ENCODE measurements around the gene IMMP2L. TPM values are rescaled to one million over a fixed set of nuclear protein-coding genes. Genes with fewer than 3 reads are reported as not detected.
"Not testable (repeated sequence)": the region's sequence is repeated elsewhere in the genome, so short reads cannot be mapped to it uniquely, and the experiment has no call there.

IMMP2L gene
- polyA plus RNA-seq, 4 donors: 10.5 to 20.1 (median 14.1) TPM

- no peaks in the 10 kb centered on the region for H3K27me3 ChIP-seq (ENCODE audit: control insufficient read depth in 3 of 3, insufficient read depth in 3 of 3, low read length in 3 of 3)
- H3K27ac ChIP-seq (ENCODE audit: low read depth in 1 of 3, low read length in 2 of 3): no peak overlapping the region
- peaks cover 0 to 5% of the 10 kb centered on the region in 2 donors for H3K9me3 ChIP-seq (ENCODE audit: control insufficient read depth in 2 of 2, insufficient read depth in 1 of 2, low read depth in 1 of 2, low read length in 1 of 2)
- WGBS, 3 donors: 88 to 93% (median 91%) methylated on average over 3 of the region's 3 CpGs
- no peak for DNase-seq
- FAIRE-seq: no peak
- H3K4me3 ChIP-seq (ENCODE audit: low read depth in 1 of 3, low read length in 3 of 3): no peak overlapping the region
- peaks cover 0 to 3% (median 0%) of the 10 kb centered on the region in 3 donors for H3K36me3 ChIP-seq (ENCODE audit: control insufficient read depth in 3 of 3, insufficient read depth in 2 of 3, low read depth in 1 of 3, low read length in 3 of 3)
- peaks cover 0 to 2% (median 0%) of the 10 kb centered on the region in 3 donors for H3K4me1 ChIP-seq (ENCODE audit: control insufficient read depth in 3 of 3, insufficient read depth in 2 of 3, low read depth in 1 of 3, low read length in 2 of 3)
Observed at GRCh38 chr7:111510584-111511378, 51.5 kb downstream of the IMMP2L start.

GRCh38 chr7:111510062-111510461 lies 52.2 kb downstream of the IMMP2L start:
- Histone ChIP-seq H3K4me3 (ENCODE audit: low read depth in 1 of 3, low read length in 3 of 3) (no peak overlapping the region), H3K4me1 (ENCODE audit: control insufficient read depth in 3 of 3, insufficient read depth in 2 of 3, low read depth in 1 of 3, low read length in 2 of 3) (peaks cover 0 to 2% (median 0%) of the 10 kb centered on the region in 3 donors), H3K27me3 (ENCODE audit: control insufficient read depth in 3 of 3, insufficient read depth in 3 of 3, low read length in 3 of 3) (no peaks in the 10 kb centered on the region), H3K36me3 (ENCODE audit: control insufficient read depth in 3 of 3, insufficient read depth in 2 of 3, low read depth in 1 of 3, low read length in 3 of 3) (peaks cover 0 to 3% (median 0%) of the 10 kb centered on the region in 3 donors), H3K27ac (ENCODE audit: low read depth in 1 of 3, low read length in 2 of 3) (no peak overlapping the region), H3K9me3 (ENCODE audit: control insufficient read depth in 2 of 2, insufficient read depth in 1 of 2, low read depth in 1 of 2, low read length in 1 of 2) (peaks cover 0 to 6% of the 10 kb centered on the region in 2 donors)
- DNase-seq (no peak), FAIRE-seq (no peak)
- WGBS, 3 donors: 89 to 96% (median 95%) methylated on average over 4 of the region's 4 CpGs

DNA sequence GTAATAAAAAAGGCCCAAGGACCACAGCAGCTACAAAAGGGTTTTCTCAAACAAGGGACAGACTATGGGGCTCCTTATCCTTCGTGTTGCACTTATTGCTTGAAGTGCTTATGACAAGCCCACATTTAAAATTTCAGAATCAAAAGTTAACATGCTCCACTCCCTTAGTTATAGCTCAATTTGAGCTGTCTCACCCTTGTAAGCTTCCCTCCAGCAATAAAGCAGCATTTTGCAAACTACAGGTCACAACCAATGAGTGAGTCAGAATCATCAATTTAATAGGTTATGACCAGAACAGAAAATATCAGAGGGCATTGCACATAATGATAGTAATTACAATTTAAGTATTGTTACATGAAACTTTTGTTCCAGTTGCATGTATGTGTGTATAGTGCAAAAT lies 53.0 kb downstream of the IMMP2L start:
- FAIRE-seq: no peak
- Histone ChIP-seq H3K4me3 (ENCODE audit: low read depth in 1 of 3, low read length in 3 of 3) (no peak overlapping the region), H3K36me3 (ENCODE audit: control insufficient read depth in 3 of 3, insufficient read depth in 2 of 3, low read depth in 1 of 3, low read length in 3 of 3) (peaks cover 0 to 3% (median 0%) of the 10 kb centered on the region in 3 donors), H3K9me3 (ENCODE audit: control insufficient read depth in 2 of 2, insufficient read depth in 1 of 2, low read depth in 1 of 2, low read length in 1 of 2) (peaks cover 0 to 6% of the 10 kb centered on the region in 2 donors), H3K27ac (ENCODE audit: low read depth in 1 of 3, low read length in 2 of 3) (peak overlapping the region in 1 of 3 donors; percentile 11), H3K27me3 (ENCODE audit: control insufficient read depth in 3 of 3, insufficient read depth in 3 of 3, low read length in 3 of 3) (no peaks in the 10 kb centered on the region), H3K4me1 (ENCODE audit: control insufficient read depth in 3 of 3, insufficient read depth in 2 of 3, low read depth in 1 of 3, low read length in 2 of 3) (peaks cover 0 to 2% (median 0%) of the 10 kb centered on the region in 3 donors)
- WGBS, 3 donors: 48 to 74% (median 70%) methylated on average over 1 of the region's 1 CpG
- DNase-seq: no peak

GRCh38 chr7:111508387-111508786 lies 53.9 kb downstream of the IMMP2L start:
- Histone ChIP-seq H3K4me1 (ENCODE audit: control insufficient read depth in 3 of 3, insufficient read depth in 2 of 3, low read depth in 1 of 3, low read length in 2 of 3) (peaks cover 0 to 2% (median 0%) of the 10 kb centered on the region in 3 donors), H3K9me3 (ENCODE audit: control insufficient read depth in 2 of 2, insufficient read depth in 1 of 2, low read depth in 1 of 2, low read length in 1 of 2) (peaks cover 0 to 6% of the 10 kb centered on the region in 2 donors), H3K27me3 (ENCODE audit: control insufficient read depth in 3 of 3, insufficient read depth in 3 of 3, low read length in 3 of 3) (no peaks in the 10 kb centered on the region), H3K27ac (ENCODE audit: low read depth in 1 of 3, low read length in 2 of 3) (no peak overlapping the region), H3K36me3 (ENCODE audit: control insufficient read depth in 3 of 3, insufficient read depth in 2 of 3, low read depth in 1 of 3, low read length in 3 of 3) (peaks cover 0 to 3% (median 0%) of the 10 kb centered on the region in 3 donors), H3K4me3 (ENCODE audit: low read depth in 1 of 3, low read length in 3 of 3) (no peak overlapping the region)
- FAIRE-seq: no peak
- 92 to 97% (median 95%) methylated on average over 4 of the region's 4 CpGs for WGBS, 3 donors
- DNase-seq: no peak

DNA sequence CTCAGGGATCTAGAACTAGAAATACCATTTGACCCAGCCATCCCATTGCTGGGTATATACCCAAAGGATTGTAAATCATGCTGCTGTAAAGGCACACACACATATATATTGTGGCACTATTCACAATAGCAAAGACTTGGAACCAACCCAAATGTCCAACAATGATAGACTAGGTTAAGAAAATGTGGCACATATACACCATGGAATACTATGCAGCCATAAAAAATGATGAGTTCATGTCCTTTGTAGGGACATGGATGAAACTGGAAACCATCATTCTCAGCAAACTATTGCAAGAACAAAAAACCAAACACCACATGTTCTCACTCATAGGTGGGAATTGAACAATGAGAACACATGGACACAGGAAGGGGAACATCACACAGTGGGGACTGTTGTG lies 56.9 kb downstream of the IMMP2L start:
- H3K36me3 ChIP-seq (ENCODE audit: control insufficient read depth in 3 of 3, insufficient read depth in 2 of 3, low read depth in 1 of 3, low read length in 3 of 3); H3K27me3 ChIP-seq (ENCODE audit: control insufficient read depth in 3 of 3, insufficient read depth in 3 of 3, low read length in 3 of 3); H3K27ac ChIP-seq (ENCODE audit: low read depth in 1 of 3, low read length in 2 of 3); H3K4me3 ChIP-seq (ENCODE audit: low read depth in 1 of 3, low read length in 3 of 3); DNase-seq; H3K4me1 ChIP-seq (ENCODE audit: control insufficient read depth in 3 of 3, insufficient read depth in 2 of 3, low read depth in 1 of 3, low read length in 2 of 3); FAIRE-seq; H3K9me3 ChIP-seq (ENCODE audit: control insufficient read depth in 2 of 2, insufficient read depth in 1 of 2, low read depth in 1 of 2, low read length in 1 of 2): not testable (repeated sequence)

DNA sequence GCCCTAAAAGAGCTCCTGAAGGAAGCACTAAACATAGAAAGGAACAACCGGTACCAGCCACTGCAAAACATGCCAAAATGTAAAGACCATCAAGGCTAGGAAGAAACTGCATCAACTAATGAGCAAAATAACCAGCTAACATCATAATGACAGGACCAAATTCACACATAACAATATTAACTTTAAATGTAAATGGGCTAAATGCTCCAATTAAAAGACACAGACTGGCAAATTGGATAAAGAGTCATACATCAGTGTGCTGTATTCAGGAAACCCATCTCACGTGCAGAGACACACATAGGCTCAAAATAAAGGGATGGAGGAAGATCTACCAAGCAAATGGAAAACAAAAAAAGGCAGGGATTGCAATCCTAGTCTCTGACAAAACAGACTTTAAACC lies 60.5 kb downstream of the IMMP2L start:
- not testable (repeated sequence) for DNase-seq; H3K36me3 ChIP-seq (ENCODE audit: control insufficient read depth in 3 of 3, insufficient read depth in 2 of 3, low read depth in 1 of 3, low read length in 3 of 3); H3K27me3 ChIP-seq (ENCODE audit: control insufficient read depth in 3 of 3, insufficient read depth in 3 of 3, low read length in 3 of 3); H3K4me3 ChIP-seq (ENCODE audit: low read depth in 1 of 3, low read length in 3 of 3); FAIRE-seq; H3K9me3 ChIP-seq (ENCODE audit: control insufficient read depth in 2 of 2, insufficient read depth in 1 of 2, low read depth in 1 of 2, low read length in 1 of 2); H3K4me1 ChIP-seq (ENCODE audit: control insufficient read depth in 3 of 3, insufficient read depth in 2 of 3, low read depth in 1 of 3, low read length in 2 of 3); H3K27ac ChIP-seq (ENCODE audit: low read depth in 1 of 3, low read length in 2 of 3)
- WGBS, 3 donors: 94 to 97% (median 94%) methylated on average over 2 of the region's 2 CpGs

- FAIRE-seq (no peak), DNase-seq (peak in 1 of 2 donors; percentile 6)
- 66 to 76% (median 73%) methylated on average over 3 of the region's 3 CpGs for WGBS, 3 donors
- H3K27me3 ChIP-seq (ENCODE audit: control insufficient read depth in 3 of 3, insufficient read depth in 3 of 3, low read length in 3 of 3): no peaks in the 10 kb centered on the region
- H3K27ac ChIP-seq (ENCODE audit: low read depth in 1 of 3, low read length in 2 of 3): no peak overlapping the region
- no peak overlapping the region for H3K4me3 ChIP-seq (ENCODE audit: low read depth in 1 of 3, low read length in 3 of 3)
- H3K4me1 ChIP-seq (ENCODE audit: control insufficient read depth in 3 of 3, insufficient read depth in 2 of 3, low read depth in 1 of 3, low read length in 2 of 3): no peaks in the 10 kb centered on the region
- H3K36me3 ChIP-seq (ENCODE audit: control insufficient read depth in 3 of 3, insufficient read depth in 2 of 3, low read depth in 1 of 3, low read length in 3 of 3): peaks cover 0 to 2% (median 0%) of the 10 kb centered on the region in 3 donors
- peaks cover 0 to 2% of the 10 kb centered on the region in 2 donors for H3K9me3 ChIP-seq (ENCODE audit: control insufficient read depth in 2 of 2, insufficient read depth in 1 of 2, low read depth in 1 of 2, low read length in 1 of 2)
Observed at GRCh38 chr7:111499027-111499426, 63.3 kb downstream of the IMMP2L start.

DNA sequence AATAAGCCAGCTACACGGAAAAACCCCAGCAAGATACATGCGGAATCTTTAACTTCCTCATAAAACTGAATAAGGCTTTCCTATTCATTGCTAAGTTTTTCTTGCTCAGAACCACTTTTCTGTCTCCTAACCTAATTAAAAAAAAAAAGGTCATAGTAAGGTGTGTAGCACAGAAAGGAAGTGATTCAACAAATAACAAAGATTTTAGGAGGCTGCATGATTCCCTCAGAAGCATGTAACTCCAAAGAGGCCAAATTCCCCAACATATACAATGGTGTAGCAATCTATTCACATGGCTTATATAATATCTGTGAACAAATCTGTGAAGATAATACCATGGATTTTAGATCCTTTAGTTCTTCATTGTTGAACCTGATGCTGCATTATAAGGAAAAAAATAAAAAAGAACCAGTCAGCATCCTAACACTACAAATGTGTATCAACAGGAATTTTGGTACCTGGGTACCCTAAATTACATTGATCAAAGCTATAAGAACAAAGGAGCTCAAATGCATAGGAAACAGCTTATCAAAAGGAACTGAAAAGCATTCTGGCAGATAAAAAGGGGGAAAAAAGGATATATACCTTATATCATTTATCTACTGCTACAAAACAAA lies 63.8 kb downstream of the IMMP2L start:
- H3K27ac ChIP-seq (ENCODE audit: low read depth in 1 of 3, low read length in 2 of 3): no peak overlapping the region
- H3K9me3 ChIP-seq (ENCODE audit: control insufficient read depth in 2 of 2, insufficient read depth in 1 of 2, low read depth in 1 of 2, low read length in 1 of 2): peaks cover 0 to 2% of the 10 kb centered on the region in 2 donors
- 85 to 91% (median 90%) methylated on average over 2 of the region's 2 CpGs for WGBS, 3 donors
- H3K4me3 ChIP-seq (ENCODE audit: low read depth in 1 of 3, low read length in 3 of 3): no peak overlapping the region
- DNase-seq (no peak), FAIRE-seq (no peak)
- no peaks in the 10 kb centered on the region for H3K4me1 ChIP-seq (ENCODE audit: control insufficient read depth in 3 of 3, insufficient read depth in 2 of 3, low read depth in 1 of 3, low read length in 2 of 3)
- no peaks in the 10 kb centered on the region for H3K27me3 ChIP-seq (ENCODE audit: control insufficient read depth in 3 of 3, insufficient read depth in 3 of 3, low read length in 3 of 3)
- peaks cover 0 to 2% (median 0%) of the 10 kb centered on the region in 3 donors for H3K36me3 ChIP-seq (ENCODE audit: control insufficient read depth in 3 of 3, insufficient read depth in 2 of 3, low read depth in 1 of 3, low read length in 3 of 3)

All from small intestine (tissue), 7 donors.